ENCODE results near the gene SRSF6. TPM values are rescaled to one million over a fixed set of nuclear protein-coding genes. Genes with fewer than 3 reads are reported as not detected.

The SRSF6 gene
- total and polyA plus RNA-seq, 2 experiments from 2014 or later, result 60.1 to 61.5 TPM

GRCh38 chr20:43442282-43442880 lies 15.3 kb upstream of the SRSF6 start (continued):
- TF ChIP-seq ZNF462 (CRISPR knock-in tag; IDR thresholded peaks at IDR 0.05), result no peak
- no peak for TF ChIP-seq CREB1 (CRISPR knock-in tag; IDR thresholded peaks at IDR 0.05; ENCODE audit: low read depth)
- no peak for TF ChIP-seq EZH2 (IDR thresholded peaks at IDR 0.05; ENCODE audit: low read depth, unreplicated experiment)
- TF ChIP-seq POLR2AphosphoS5 (IDR thresholded peaks at IDR 0.05; ENCODE audit: low read depth), result no peak
- no peak for TF ChIP-seq ZNF114 (CRISPR knock-in tag; IDR thresholded peaks at IDR 0.05)
- no peak for TF ChIP-seq ZNF331 (CRISPR knock-in tag; IDR thresholded peaks at IDR 0.05; ENCODE audit: low read depth)
- TF ChIP-seq NANOG (IDR thresholded peaks at IDR 0.05; ENCODE audit: borderline replicate concordance), result no peak
- TF ChIP-seq STAT1 (IDR thresholded peaks at IDR 0.05; ENCODE audit: unreplicated experiment), result no peak
- TF ChIP-seq EZH2phosphoT487 (IDR thresholded peaks at IDR 0.05; ENCODE audit: unreplicated experiment), result no peak
- no peak for TF ChIP-seq JUNB (IDR thresholded peaks at IDR 0.05; ENCODE audit: unreplicated experiment)
- TF ChIP-seq CTCF (conservative IDR thresholded peaks at IDR 0.05; ENCODE audit: low read depth in 2 of 2), result no peak; a peak in 1 of 4 replicates

Data from GM23338 (cell line).